H1 (cell line): ENCODE measurements around the gene PTPRG. TPM values are rescaled to one million over a fixed set of nuclear protein-coding genes. Genes with fewer than 3 reads are reported as not detected.

Source experiments
- CTCF ChIA-PET: fragments of 300-600 bp; sonication (Branson Sonifier 250); formaldehyde crosslinking; loops from one replicate; lab custom pipeline; 2021; ENCODE audit not compliant: partially characterized antibody; lab: Charles Lee
- POLR2A ChIA-PET: fragments of 300-600 bp; sonication (Branson Sonifier 250); formaldehyde crosslinking; loops from one replicate; lab custom pipeline; 2021; ENCODE audit warnings: inconsistent platforms; ENCODE audit not compliant: partially characterized antibody; lab: Charles Lee
- DNase-seq, 2 experiments: peaks; one replicate each; pipeline versions ENCODE4 v3.0.0 to v3.0.0-alpha.2; 2010 to 2022; ENCODE audit warnings: low spot score in 2 of 2, low read depth in 1 of 2, mixed read lengths in 1 of 2
- FAIRE-seq: peaks from 2 replicates; lab custom pipeline; 2011; peaks lifted over from hg19 to GRCh38; lab: Jason Lieb, UNC
- H2AFZ ChIP-seq: 2 replicates; pipeline ENCODE4 v1.8.1; 2012; ENCODE audit warnings: low read length, inconsistent platforms
- H2AK5ac ChIP-seq: 2 replicates; pipeline ENCODE4 v1.6.1; 2013; ENCODE audit warnings: low read depth, low read length
- H2BK120ac ChIP-seq: replicated peaks from 2 replicates; pipeline ENCODE3; 2013; ENCODE audit warnings: low read depth, low read length, inconsistent platforms
- H2BK12ac ChIP-seq: 2 replicates; pipeline ENCODE4 v1.6.1; 2013; ENCODE audit warnings: low read depth, low read length
- H2BK15ac ChIP-seq: 2 replicates; pipeline ENCODE4 v1.6.1; 2013; ENCODE audit warnings: low read length
- H2BK20ac ChIP-seq: 2 replicates; pipeline ENCODE4 v1.6.1; 2013; ENCODE audit warnings: low read length
- H2BK5ac ChIP-seq: 2 replicates; pipeline ENCODE4 v1.6.1; 2013; ENCODE audit warnings: low read depth, low read length
- H3K14ac ChIP-seq: 2 replicates; pipeline ENCODE4 v1.6.1; 2013; ENCODE audit warnings: inconsistent platforms; ENCODE audit not compliant: insufficient read length
- H3K18ac ChIP-seq: 2 replicates; pipeline ENCODE4 v1.6.1; 2013; ENCODE audit warnings: low read length; ENCODE audit errors: extremely low read depth
- H3K23ac ChIP-seq: 2 replicates; pipeline ENCODE4 v1.6.1; 2013; ENCODE audit warnings: inconsistent platforms; ENCODE audit not compliant: insufficient read length
- H3K23me2 ChIP-seq: 2 replicates; pipeline ENCODE4 v1.6.1; 2013; ENCODE audit warnings: low read depth, low read length
- H3K27ac ChIP-seq: 2 replicates; pipeline ENCODE4 v1.6.1; 2011; ENCODE audit warnings: low read depth, low read length, inconsistent platforms
- H3K27me3 ChIP-seq, 4 experiments: replicated peaks in 1 of 4; 1 replicate in 1 of 4; 2 replicates in 3 of 4; pipeline versions ENCODE4 v1.6.1 to v1.8.1; 2011 to 2013; ENCODE audit warnings: low read length in 3 of 4, mild to moderate bottlenecking in 3 of 4, inconsistent platforms in 2 of 4, mixed read lengths in 2 of 4, moderate library complexity in 1 of 4; ENCODE audit not compliant: control insufficient read depth in 3 of 4, insufficient read depth in 3 of 4; ENCODE audit errors: extremely low read depth in 1 of 4
- H3K36me3 ChIP-seq, 4 experiments: 2 replicates each; pipeline versions ENCODE4 v1.6.1 to v1.8.1; 2011 to 2013; ENCODE audit warnings: mild to moderate bottlenecking in 4 of 4, low read length in 3 of 4, moderate library complexity in 2 of 4, control low read depth in 1 of 4, inconsistent platforms in 1 of 4; ENCODE audit not compliant: insufficient read depth in 4 of 4, control insufficient read depth in 2 of 4
- H3K4ac ChIP-seq: replicated peaks from 2 replicates; pipeline ENCODE3; 2013; ENCODE audit warnings: low read length, low read depth, mixed read lengths, inconsistent platforms; ENCODE audit not compliant: insufficient read length
- H3K4me1 ChIP-seq, 4 experiments: replicated peaks in 1 of 4; 1 replicate in 1 of 4; 2 replicates in 3 of 4; pipeline versions ENCODE4 v1.6.1 to v1.8.1; 2011 to 2013; ENCODE audit warnings: low read length in 3 of 4, inconsistent platforms in 2 of 4, mixed read lengths in 1 of 4; ENCODE audit not compliant: insufficient read depth in 4 of 4, control insufficient read depth in 3 of 4
- H3K4me2 ChIP-seq, 2 experiments: 2 replicates each; pipeline versions ENCODE4 v1.6.1 to v1.8.1; 2011 to 2013; ENCODE audit warnings: low read depth in 2 of 2, low read length in 2 of 2, control low read depth in 1 of 2, inconsistent platforms in 1 of 2, mild to moderate bottlenecking in 1 of 2; ENCODE audit not compliant: insufficient read depth in 1 of 2
- H3K4me3 ChIP-seq, 4 experiments: fragments of 200-600, 300-600 bp in 1 of 4; sonication (generic), shearing (Covaris generic), sonication (Bioruptor Twin) in 1 of 4; 2 replicates each; pipeline versions ENCODE4 v1.5.1 to v1.8.1; 2011 to 2016; ENCODE audit warnings: low read length in 4 of 4, low read depth in 3 of 4, control low read depth in 2 of 4, inconsistent platforms in 2 of 4, mild to moderate bottlenecking in 2 of 4, mixed read lengths in 1 of 4, moderate library complexity in 1 of 4; ENCODE audit not compliant: insufficient read depth in 2 of 4; ENCODE audit errors: extremely low read depth in 1 of 4
- H3K56ac ChIP-seq: replicated peaks from 2 replicates; pipeline ENCODE3; 2013; ENCODE audit warnings: low read depth, mild to moderate bottlenecking, mixed read lengths, low read length, inconsistent platforms; ENCODE audit not compliant: insufficient read length
- H3K79me1 ChIP-seq: 2 replicates; pipeline ENCODE4 v1.6.1; 2013; ENCODE audit warnings: low read depth, low read length, control low read depth
- H3K79me2 ChIP-seq, 2 experiments: 2 replicates each; pipeline versions ENCODE4 v1.6.1 to v1.8.1; 2012 to 2013; ENCODE audit warnings: low read length in 2 of 2, mild to moderate bottlenecking in 2 of 2, inconsistent platforms in 1 of 2; ENCODE audit not compliant: insufficient read depth in 2 of 2, control insufficient read depth in 1 of 2
- H3K9ac ChIP-seq, 4 experiments: replicated peaks in 1 of 4; 1 replicate in 1 of 4; 2 replicates in 3 of 4; pipeline versions ENCODE4 v1.6.1 to v1.8.1; 2011 to 2013; ENCODE audit warnings: low read depth in 3 of 4, low read length in 3 of 4, control low read depth in 2 of 4, mild to moderate bottlenecking in 2 of 4, moderate library complexity in 2 of 4, inconsistent platforms in 1 of 4; ENCODE audit errors: extremely low read depth in 1 of 4
- H3K9me3 ChIP-seq, 2 experiments: 2 replicates each; pipeline versions ENCODE4 v1.6.1 to v1.8.1; 2012 to 2013; ENCODE audit warnings: mild to moderate bottlenecking in 2 of 2, moderate library complexity in 2 of 2, control low read depth in 1 of 2, inconsistent platforms in 1 of 2, low read depth in 1 of 2, low read length in 1 of 2, mixed read lengths in 1 of 2; ENCODE audit not compliant: insufficient read depth in 2 of 2
- H4K20me1 ChIP-seq, 2 experiments: replicated peaks in 1 of 2; 2 replicates each; pipeline versions ENCODE3 to v1.8.1; 2011 to 2013; ENCODE audit warnings: inconsistent platforms in 2 of 2, low read length in 2 of 2, mild to moderate bottlenecking in 1 of 2; ENCODE audit not compliant: insufficient read depth in 2 of 2, control insufficient read depth in 1 of 2
- H4K5ac ChIP-seq: 2 replicates; pipeline ENCODE4 v1.6.1; 2013; ENCODE audit warnings: low read length, low read depth, mixed read lengths, inconsistent platforms; ENCODE audit not compliant: insufficient read length
- H4K8ac ChIP-seq: 2 replicates; pipeline ENCODE4 v1.8.0; 2013; ENCODE audit warnings: mild to moderate bottlenecking, moderate library complexity, low read length, inconsistent platforms; ENCODE audit not compliant: insufficient read depth; ENCODE audit errors: extremely low read depth
- H4K91ac ChIP-seq: replicated peaks from 2 replicates; pipeline ENCODE3; 2013; ENCODE audit warnings: low read length, mixed read lengths, inconsistent platforms; ENCODE audit not compliant: insufficient read length
- ATF2 ChIP-seq: IDR thresholded peaks from 2 replicates; pipeline ENCODE4 v1.6.1; 2012; ENCODE audit warnings: low read length, inconsistent platforms
- RAD21 ChIP-seq, 2 experiments: IDR thresholded peaks in 1 of 2; conservative IDR thresholded peaks in 1 of 2; 2 replicates each; pipeline ENCODE4 v1.6.1; 2011; ENCODE audit warnings: low read depth in 2 of 2, low read length in 2 of 2, improper control_type of control experiment in 1 of 2, inconsistent platforms in 1 of 2, mild to moderate bottlenecking in 1 of 2, moderate library complexity in 1 of 2
- WGBS, 2 experiments: shearing (Covaris generic) in 1 of 2; methylation state at CpG; one replicate each; pipeline versions ENCODE4 v1.1.6 to v1.1.7; 2013 to 2015; ENCODE audit warnings: low lambda C conversion rate in 2 of 2, mixed read lengths in 2 of 2, inconsistent platforms in 1 of 2, low coverage in 1 of 2, missing lambda C conversion rate in 1 of 2; ENCODE audit not compliant: insufficient replicate concordance in 2 of 2, insufficient coverage in 1 of 2, insufficient read length in 1 of 2; ENCODE audit errors: extremely low coverage in 1 of 2, missing lambda C conversion rate in 1 of 2; 5-methylcytosine and 5-hydroxymethylcytosine counted together
- polyA plus RNA-seq, 7 experiments: library from polyadenylated mRNA; depleted of rRNA in 3 of 7; stranded (reverse) in 5 of 7; unstranded in 2 of 7; fragments of >200 nt in 5 of 7; fragments of 200-250 nt in 2 of 7; gene quantifications; 1 replicate in 5 of 7; 2 replicates in 1 of 7; 4 replicates in 1 of 7; pipeline versions ENCODE4 v1.2.1 to v1.2.3, GENCODE V29; 2011 to 2013; ENCODE audit warnings: missing spikeins in 2 of 7, mixed read lengths in 2 of 7
- total RNA-seq: library from RNA; stranded (reverse); fragmentation: NEBNext Ultra II Directional; extraction: Animal tissue kit (Norgen Biotek cat#: 25700); gene quantifications from 2 replicates; pipeline ENCODE4 v1.2.1, GENCODE V29; 2021

Gene PTPRG
- total and polyA plus RNA-seq, 2 of the 8 experiments (the other 6 are each of a cell fraction or from before 2014, with no cell fraction given), result 23.3 to 96.2 TPM

- Histone ChIP-seq H2BK20ac (no peak overlapping the region), H2AK5ac (no peak overlapping the region), H2BK15ac (no peak overlapping the region), H3K4me2 (no peak overlapping the region), H3K4ac (no peak overlapping the region), H4K8ac (no peak overlapping the region), H4K20me1 (no peaks in the 10 kb centered on the region), H3K14ac (no peak overlapping the region), H2BK120ac (no peak overlapping the region), H3K4me1 (no peaks in the 10 kb centered on the region), H3K23ac (no peak overlapping the region), H3K56ac (no peak overlapping the region), H3K9me3 (no peaks in the 10 kb centered on the region), H2AFZ (no peak overlapping the region), H3K4me3 (no peak overlapping the region), H3K9ac (no peak overlapping the region), H4K91ac (no peak overlapping the region), H3K27me3 (no peaks in the 10 kb centered on the region), H3K23me2 (no peaks in the 10 kb centered on the region), H2BK5ac (no peak overlapping the region), H3K36me3 (peaks cover 0 to 5% (median 0%) of the 10 kb centered on the region in 4 experiments; a peak in 1 of 8 replicates), H2BK12ac (no peak overlapping the region), H3K18ac (no peak overlapping the region), H3K79me1 (no peaks in the 10 kb centered on the region), H3K79me2 (no peaks in the 10 kb centered on the region), H3K27ac (no peak overlapping the region), H4K5ac (no peak overlapping the region)
- no peak for FAIRE-seq
- 93% methylated on average over 7 of the region's 8 CpGs; no CpG with 5 or more reads in 1 of the 2 experiments for WGBS, 2 experiments
- DNase-seq, result no peak
- ChIA-PET POLR2A (interaction anchor here (1.2 kb wide), 1 partner anchor 9 kb away, joined by 3 read pairs; no protein-coding TSS in a partner anchor), CTCF (interaction anchor here (0.7 to 1.9 kb wide), 3 partner anchors 125 to 1014 kb away, joined by 4 to 6 read pairs (median 5); no protein-coding TSS in a partner anchor)
- TF ChIP-seq ATF2 (no peak), RAD21 (IDR thresholded peaks at IDR 0.05 in 1 of 2, conservative IDR thresholded peaks at IDR 0.05 in 1 of 2; ENCODE audit: low read depth in 2 of 2, low read length in 2 of 2) (no peak)
Observed at GRCh38 chr3:62325896-62326295, 764.5 kb downstream of the PTPRG start.
